GM12872 (cell line): Measurements from ENCODE around the gene UBE4A.

Source experiments
- CTCF ChIP-seq: IDR thresholded peaks from 3 replicates; pipeline ENCODE4 v1.5.1; 2011; ENCODE audit warnings: low read depth, mild to moderate bottlenecking, low read length, moderate library complexity; ENCODE audit not compliant: insufficient read depth

Gene UBE4A

GRCh38 chr11:118366287-118366686 is 6.9 kb downstream of the UBE4A start:
- no peak for TF ChIP-seq CTCF

GRCh38 chr11:118370774-118371173 is 11.4 kb downstream of the UBE4A start:
- TF ChIP-seq CTCF: no peak

- TF ChIP-seq CTCF: no peak
These were observed 13.9 kb downstream of the UBE4A start for GRCh38 chr11:118373263-118373662.

GRCh38 chr11:118373871-118374270 is 14.5 kb downstream of the UBE4A start:
- TF ChIP-seq CTCF: no peak

GRCh38 chr11:118374729-118375128 is 15.3 kb downstream of the UBE4A start:
- no peak for TF ChIP-seq CTCF

GRCh38 chr11:118375978-118376377 is 16.6 kb downstream of the UBE4A start:
- no peak for TF ChIP-seq CTCF

GRCh38 chr11:118379497-118379896 is 20.1 kb downstream of the UBE4A start:
- no peak for TF ChIP-seq CTCF

GRCh38 chr11:118380571-118380970 is 21.2 kb downstream of the UBE4A start:
- no peak for TF ChIP-seq CTCF
